DND-41 (cell line): ENCODE results near the gene CPNE4.

Experiments
- ATAC-seq: fragments of 200-7000 bp; cut with Tn5 transposase; 3 replicates; pipeline ENCODE4 v1.9.1; 2021; ENCODE audit warnings: low read depth; ENCODE audit not compliant: insufficient read depth
- DNase-seq: peaks from one replicate; pipeline ENCODE4 v3.0.0-alpha.2; 2020
- H2AFZ ChIP-seq: 2 replicates; pipeline ENCODE4 v1.6.0; 2012; ENCODE audit warnings: low read depth, low read length
- H3K27ac ChIP-seq: 2 replicates; pipeline ENCODE4 v1.5.1; 2012; ENCODE audit warnings: low read length, inconsistent platforms
- H3K27me3 ChIP-seq: fragments of 200-600 bp; sonication (generic); 2 replicates; pipeline ENCODE4 v1.6.0; 2012; ENCODE audit warnings: low read length, mild to moderate bottlenecking, inconsistent platforms; ENCODE audit not compliant: insufficient read depth, poor library complexity
- H3K36me3 ChIP-seq: 2 replicates; pipeline ENCODE4 v1.5.1; 2012; ENCODE audit warnings: low read length, inconsistent platforms; ENCODE audit not compliant: insufficient read depth
- H3K4me1 ChIP-seq: 2 replicates; pipeline ENCODE4 v1.5.1; 2012; ENCODE audit warnings: mild to moderate bottlenecking, low read length; ENCODE audit not compliant: insufficient read depth
- H3K4me2 ChIP-seq: 2 replicates; pipeline ENCODE4 v1.6.0; 2012; ENCODE audit warnings: mild to moderate bottlenecking, moderate library complexity, low read length, inconsistent platforms; ENCODE audit not compliant: insufficient read depth
- H3K4me3 ChIP-seq, 2 experiments: fragments of 200-600 bp in 1 of 2; shearing (Covaris generic) in 1 of 2; 2 replicates each; pipeline ENCODE4 v1.5.1; 2012 to 2016; ENCODE audit warnings: inconsistent platforms in 2 of 2, low read length in 2 of 2, mild to moderate bottlenecking in 2 of 2, low read depth in 1 of 2, moderate library complexity in 1 of 2
- H3K79me2 ChIP-seq: 2 replicates; pipeline ENCODE4 v1.6.0; 2012; ENCODE audit warnings: low read length, inconsistent platforms; ENCODE audit not compliant: insufficient read depth
- H3K9ac ChIP-seq: 2 replicates; pipeline ENCODE4 v1.6.0; 2012; ENCODE audit warnings: low read depth, mild to moderate bottlenecking, inconsistent platforms, low read length, moderate library complexity
- H3K9me3 ChIP-seq: 2 replicates; pipeline ENCODE4 v1.5.1; 2012; ENCODE audit warnings: low read length, moderate library complexity, mild to moderate bottlenecking, inconsistent platforms; ENCODE audit not compliant: insufficient read depth, severe bottlenecking
- H4K20me1 ChIP-seq: 2 replicates; pipeline ENCODE4 v1.6.0; 2012; ENCODE audit warnings: low read length; ENCODE audit not compliant: insufficient read depth
- EZH2 ChIP-seq: IDR thresholded peaks from 3 replicates; pipeline ENCODE4 v1.6.1; 2012; ENCODE audit warnings: borderline replicate concordance, low read depth, mild to moderate bottlenecking, moderate library complexity, low read length, inconsistent platforms; ENCODE audit not compliant: severe bottlenecking
- TF ChIP-seq, protein P1 (sequence below): IDR thresholded peaks from 2 replicates; pipeline ENCODE4 v1.5.1; 2012; ENCODE audit warnings: borderline replicate concordance, low read length, moderate library complexity, mild to moderate bottlenecking; ENCODE audit not compliant: poor library complexity, severe bottlenecking; ENCODE audit errors: extremely low read depth

CPNE4 gene

DNA sequence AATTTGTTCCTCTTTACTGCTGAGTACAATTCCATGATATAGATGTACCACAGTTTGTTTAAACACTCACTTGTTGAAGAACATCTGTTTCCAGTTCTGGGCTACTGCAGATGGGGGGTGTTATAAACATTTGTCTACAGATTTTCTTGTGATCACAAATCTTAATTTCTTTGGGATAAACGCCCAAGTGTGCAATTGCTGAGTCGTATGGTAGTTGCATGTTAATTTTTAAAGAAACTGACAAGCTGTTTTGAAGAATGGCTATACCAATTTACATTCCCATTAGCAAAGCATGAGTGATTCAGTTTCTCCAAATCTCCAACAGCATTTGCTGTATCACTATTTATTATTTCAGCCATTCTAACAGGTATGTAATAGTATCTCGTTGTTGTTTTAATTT lies 290.0 kb downstream of the CPNE4 start:
- H3K36me3 ChIP-seq: no peaks in the 10 kb centered on the region
- no peak overlapping the region for H2AFZ ChIP-seq

GRCh38 chr3:131743126-131743525 lies 291.7 kb downstream of the CPNE4 start:
- Histone ChIP-seq H3K4me3 (no peak overlapping the region), H3K36me3 (no peaks in the 10 kb centered on the region), H3K4me2 (no peak overlapping the region), H3K27me3 (no peaks in the 10 kb centered on the region), H3K9ac (no peak overlapping the region), H2AFZ (no peak overlapping the region), H3K79me2 (no peaks in the 10 kb centered on the region), H3K4me1 (no peaks in the 10 kb centered on the region), H3K27ac (no peak overlapping the region), H4K20me1 (no peaks in the 10 kb centered on the region), H3K9me3 (no peaks in the 10 kb centered on the region)
- DNase-seq (no peak), ATAC-seq (no peak)
- TF ChIP-seq, protein P1, sequence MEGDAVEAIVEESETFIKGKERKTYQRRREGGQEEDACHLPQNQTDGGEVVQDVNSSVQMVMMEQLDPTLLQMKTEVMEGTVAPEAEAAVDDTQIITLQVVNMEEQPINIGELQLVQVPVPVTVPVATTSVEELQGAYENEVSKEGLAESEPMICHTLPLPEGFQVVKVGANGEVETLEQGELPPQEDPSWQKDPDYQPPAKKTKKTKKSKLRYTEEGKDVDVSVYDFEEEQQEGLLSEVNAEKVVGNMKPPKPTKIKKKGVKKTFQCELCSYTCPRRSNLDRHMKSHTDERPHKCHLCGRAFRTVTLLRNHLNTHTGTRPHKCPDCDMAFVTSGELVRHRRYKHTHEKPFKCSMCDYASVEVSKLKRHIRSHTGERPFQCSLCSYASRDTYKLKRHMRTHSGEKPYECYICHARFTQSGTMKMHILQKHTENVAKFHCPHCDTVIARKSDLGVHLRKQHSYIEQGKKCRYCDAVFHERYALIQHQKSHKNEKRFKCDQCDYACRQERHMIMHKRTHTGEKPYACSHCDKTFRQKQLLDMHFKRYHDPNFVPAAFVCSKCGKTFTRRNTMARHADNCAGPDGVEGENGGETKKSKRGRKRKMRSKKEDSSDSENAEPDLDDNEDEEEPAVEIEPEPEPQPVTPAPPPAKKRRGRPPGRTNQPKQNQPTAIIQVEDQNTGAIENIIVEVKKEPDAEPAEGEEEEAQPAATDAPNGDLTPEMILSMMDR: no peak

More for the DNA sequence above, 290.0 kb downstream of the CPNE4 start:
- H3K4me2 ChIP-seq: no peak overlapping the region
- H3K27ac ChIP-seq: no peak overlapping the region
- ATAC-seq (no peak), DNase-seq (no peak)
- H3K4me3 ChIP-seq: no peak overlapping the region
- H3K9me3 ChIP-seq: no peaks in the 10 kb centered on the region
- no peak overlapping the region for H3K9ac ChIP-seq
- no peak for TF ChIP-seq EZH2
- TF ChIP-seq, protein P1: no peak
- H3K27me3 ChIP-seq: no peaks in the 10 kb centered on the region
- no peaks in the 10 kb centered on the region for H4K20me1 ChIP-seq
- H3K79me2 ChIP-seq: no peaks in the 10 kb centered on the region
- no peaks in the 10 kb centered on the region for H3K4me1 ChIP-seq

DNA sequence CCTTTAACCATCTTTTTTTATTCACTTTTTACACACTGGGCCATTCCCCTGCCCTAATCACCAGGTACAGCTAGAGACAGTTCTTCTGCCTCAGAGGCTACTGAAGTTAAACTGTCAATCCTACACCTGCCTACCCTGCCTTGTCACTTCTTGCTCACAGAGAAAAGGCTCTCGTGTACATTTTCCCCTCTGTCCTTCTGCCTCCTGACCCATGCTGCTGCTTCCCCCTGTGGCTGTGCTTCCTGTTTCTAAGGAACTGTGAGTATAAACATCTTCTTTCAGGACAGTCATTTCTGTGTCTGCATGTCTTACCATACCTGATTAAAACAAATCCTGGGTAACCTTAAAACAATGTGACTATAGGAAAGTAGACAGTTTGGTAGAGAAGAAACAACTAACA lies 295.6 kb downstream of the CPNE4 start:
- no peaks in the 10 kb centered on the region for H3K27me3 ChIP-seq
- ATAC-seq: no peak

More for the DNA sequence above, 295.6 kb downstream of the CPNE4 start:
- H3K79me2 ChIP-seq: no peaks in the 10 kb centered on the region
- no peak overlapping the region for H2AFZ ChIP-seq
- DNase-seq: no peak
- no peaks in the 10 kb centered on the region for H3K4me1 ChIP-seq
- H3K36me3 ChIP-seq: no peaks in the 10 kb centered on the region
- H3K4me2 ChIP-seq: no peak overlapping the region
- no peak overlapping the region for H3K9ac ChIP-seq
- no peak overlapping the region for H3K27ac ChIP-seq
- no peak overlapping the region for H3K4me3 ChIP-seq
- TF ChIP-seq EZH2: no peak
- TF ChIP-seq, protein P1: no peak
- no peaks in the 10 kb centered on the region for H4K20me1 ChIP-seq
- no peaks in the 10 kb centered on the region for H3K9me3 ChIP-seq
